ENCODE data around the gene KANSL1. TPM values are rescaled to one million over a fixed set of nuclear protein-coding genes. Genes with fewer than 3 reads are reported as not detected.

The KANSL1 gene
- total and polyA plus RNA-seq, 2 donors from 2014 or later = 13.7 to 97.3 TPM

DNA sequence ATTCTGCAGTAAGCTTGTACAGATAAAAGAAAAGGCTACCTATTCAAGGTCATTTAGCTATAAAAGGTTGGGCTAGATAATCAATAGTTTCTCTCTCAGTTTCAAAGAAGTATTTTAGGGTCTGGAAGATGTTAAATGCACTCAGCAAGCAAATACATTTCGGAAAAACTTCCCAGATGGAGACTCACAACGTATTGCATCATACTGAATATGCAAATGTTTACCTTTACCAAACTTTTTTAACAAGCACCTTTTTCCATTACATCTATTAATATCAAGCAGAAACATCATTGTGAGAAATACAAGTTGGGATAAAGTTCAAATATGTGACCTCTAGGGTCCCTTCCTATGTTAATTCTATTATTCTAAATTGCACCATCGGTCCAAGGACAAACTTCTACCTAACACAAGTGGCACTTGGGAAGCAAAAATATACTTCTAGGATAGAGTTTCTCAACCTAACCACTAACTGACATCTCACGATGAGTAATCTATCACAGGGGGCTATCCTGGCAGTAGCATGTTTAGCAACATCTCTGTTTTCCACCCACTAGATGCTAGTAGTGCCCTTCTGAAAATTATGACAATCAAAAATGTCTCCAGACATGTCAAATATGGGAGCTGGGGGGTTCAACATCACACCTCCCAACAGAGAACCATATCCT, 14.5 kb downstream of the KANSL1 start:
- H3K9me3 ChIP-seq (ENCODE audit: control insufficient read depth in 2 of 3, insufficient read depth in 1 of 3, low read length in 3 of 3) = no peaks in the 10 kb centered on the region
- no peak overlapping the region for H3K27ac ChIP-seq (ENCODE audit: low read depth in 2 of 2, low read length in 2 of 2)
- no peaks in the 10 kb centered on the region for H3K36me3 ChIP-seq (ENCODE audit: control insufficient read depth in 2 of 3, insufficient read depth in 3 of 3, low read length in 3 of 3)
- TF ChIP-seq, protein P1, sequence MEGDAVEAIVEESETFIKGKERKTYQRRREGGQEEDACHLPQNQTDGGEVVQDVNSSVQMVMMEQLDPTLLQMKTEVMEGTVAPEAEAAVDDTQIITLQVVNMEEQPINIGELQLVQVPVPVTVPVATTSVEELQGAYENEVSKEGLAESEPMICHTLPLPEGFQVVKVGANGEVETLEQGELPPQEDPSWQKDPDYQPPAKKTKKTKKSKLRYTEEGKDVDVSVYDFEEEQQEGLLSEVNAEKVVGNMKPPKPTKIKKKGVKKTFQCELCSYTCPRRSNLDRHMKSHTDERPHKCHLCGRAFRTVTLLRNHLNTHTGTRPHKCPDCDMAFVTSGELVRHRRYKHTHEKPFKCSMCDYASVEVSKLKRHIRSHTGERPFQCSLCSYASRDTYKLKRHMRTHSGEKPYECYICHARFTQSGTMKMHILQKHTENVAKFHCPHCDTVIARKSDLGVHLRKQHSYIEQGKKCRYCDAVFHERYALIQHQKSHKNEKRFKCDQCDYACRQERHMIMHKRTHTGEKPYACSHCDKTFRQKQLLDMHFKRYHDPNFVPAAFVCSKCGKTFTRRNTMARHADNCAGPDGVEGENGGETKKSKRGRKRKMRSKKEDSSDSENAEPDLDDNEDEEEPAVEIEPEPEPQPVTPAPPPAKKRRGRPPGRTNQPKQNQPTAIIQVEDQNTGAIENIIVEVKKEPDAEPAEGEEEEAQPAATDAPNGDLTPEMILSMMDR (IDR thresholded peaks at IDR 0.05; ENCODE audit: borderline replicate concordance, extremely low read depth, insufficient read depth) = no peak
- no peaks in the 10 kb centered on the region for H3K27me3 ChIP-seq (ENCODE audit: control insufficient read depth, insufficient read depth, low read length)
- intact Hi-C loops (cut with DNase I) = no loop called here
- DNase-seq (no peak), FAIRE-seq (no peak)
- H3K4me1 ChIP-seq (ENCODE audit: control insufficient read depth in 2 of 3, insufficient read depth in 2 of 3, low read depth in 1 of 3, low read length in 3 of 3) = peaks cover 0 to 34% (median 26%) of the 10 kb centered on the region in 3 donors
- no peak overlapping the region for H3K9ac ChIP-seq (ENCODE audit: low read length in 3 of 3)
- no peak overlapping the region for H3K4me3 ChIP-seq (ENCODE audit: low read length in 3 of 3)

DNA sequence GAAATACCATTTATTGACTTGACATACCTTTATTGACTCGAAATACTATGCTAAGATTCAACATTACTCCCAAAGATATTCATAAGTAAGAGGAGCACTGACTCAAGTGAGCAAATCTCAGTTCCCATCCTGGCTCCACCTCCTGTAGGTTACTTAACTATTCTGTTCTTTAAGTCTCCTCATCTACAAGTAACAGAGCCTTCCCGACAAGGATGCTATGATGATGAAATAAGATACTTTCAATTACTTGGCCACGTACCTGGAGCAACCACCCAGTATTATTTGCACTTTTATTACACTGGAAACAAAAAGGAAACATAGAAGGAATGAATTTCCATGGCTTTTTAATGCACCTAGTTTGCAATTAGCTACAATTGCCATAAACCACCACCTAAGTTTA, 16.3 kb downstream of the KANSL1 start:
- H3K4me3 ChIP-seq (ENCODE audit: low read length in 3 of 3) = no peak overlapping the region
- intact Hi-C loops (cut with DNase I) = no loop called here
- TF ChIP-seq, protein P1 (IDR thresholded peaks at IDR 0.05; ENCODE audit: borderline replicate concordance, extremely low read depth, insufficient read depth) = no peak
- H3K9ac ChIP-seq (ENCODE audit: low read length in 3 of 3) = no peak overlapping the region
- no peak overlapping the region for H3K27ac ChIP-seq (ENCODE audit: low read depth in 2 of 2, low read length in 2 of 2)
- peaks cover 0 to 45% (median 26%) of the 10 kb centered on the region in 3 donors for H3K4me1 ChIP-seq (ENCODE audit: control insufficient read depth in 2 of 3, insufficient read depth in 2 of 3, low read depth in 1 of 3, low read length in 3 of 3)
- no peak for DNase-seq
- no peak for FAIRE-seq
- no peaks in the 10 kb centered on the region for H3K9me3 ChIP-seq (ENCODE audit: control insufficient read depth in 2 of 3, insufficient read depth in 1 of 3, low read length in 3 of 3)
- H3K36me3 ChIP-seq (ENCODE audit: control insufficient read depth in 2 of 3, insufficient read depth in 3 of 3, low read length in 3 of 3) = no peaks in the 10 kb centered on the region
- H3K27me3 ChIP-seq (ENCODE audit: control insufficient read depth, insufficient read depth, low read length) = no peaks in the 10 kb centered on the region

DNA sequence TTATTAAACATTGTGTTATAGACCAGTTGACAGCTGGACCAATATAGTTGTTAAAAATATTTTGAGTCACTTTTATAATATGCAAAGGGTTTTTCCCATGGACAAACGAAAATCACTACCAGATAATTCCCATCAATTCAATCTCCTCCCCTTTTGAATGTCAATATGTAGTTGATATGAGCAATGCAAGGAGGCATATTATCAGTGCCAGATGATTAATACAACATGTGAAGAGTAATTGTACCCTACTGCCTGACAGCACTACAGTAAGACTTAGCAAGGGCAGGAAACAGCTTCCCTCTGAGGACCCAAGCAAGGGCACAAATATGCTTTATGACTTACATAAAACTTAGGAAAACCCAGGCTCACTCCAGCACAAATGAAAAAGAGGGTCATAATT, 17.3 kb downstream of the KANSL1 start:
- DNase-seq (no peak), FAIRE-seq (no peak)
- Histone ChIP-seq H3K4me3 (ENCODE audit: low read length in 3 of 3) (no peak overlapping the region), H3K9me3 (ENCODE audit: control insufficient read depth in 2 of 3, insufficient read depth in 1 of 3, low read length in 3 of 3) (no peaks in the 10 kb centered on the region), H3K27ac (ENCODE audit: low read depth in 2 of 2, low read length in 2 of 2) (no peak overlapping the region), H3K27me3 (ENCODE audit: control insufficient read depth, insufficient read depth, low read length) (no peaks in the 10 kb centered on the region), H3K36me3 (ENCODE audit: control insufficient read depth in 2 of 3, insufficient read depth in 3 of 3, low read length in 3 of 3) (peaks cover under 1 to 11% (median 6%) of the 10 kb centered on the region in 3 donors), H3K4me1 (ENCODE audit: control insufficient read depth in 2 of 3, insufficient read depth in 2 of 3, low read depth in 1 of 3, low read length in 3 of 3) (peaks cover 0 to 45% (median 26%) of the 10 kb centered on the region in 3 donors), H3K9ac (ENCODE audit: low read length in 3 of 3) (no peak overlapping the region)
- intact Hi-C loops (cut with DNase I) = no loop called here
- TF ChIP-seq, protein P1 (IDR thresholded peaks at IDR 0.05; ENCODE audit: borderline replicate concordance, extremely low read depth, insufficient read depth) = no peak

Data from kidney (tissue), 14 donors.